GM23338 (cell line): ENCODE measurements around the gene GSTP1. TPM values are rescaled to one million over a fixed set of nuclear protein-coding genes. Genes with fewer than 3 reads are reported as not detected.
"Not testable (repeated sequence)": the region's sequence is repeated elsewhere in the genome, so short reads cannot be mapped to it uniquely, and the experiment has no call there.

Source experiments
- ATAC-seq: fragments of 200-7000 bp; cut with Tn5 transposase; 3 replicates; pipeline ENCODE4 v1.9.1; 2020
- DNase-seq: peaks from one replicate; pipeline ENCODE4 v3.0.0-alpha.2; 2015; ENCODE audit warnings: low spot score
- H2AFZ ChIP-seq: fragments of 200-600 bp; sonication (generic); 2 replicates; pipeline ENCODE4 v1.8.0; 2016; ENCODE audit warnings: antibody characterized with exemption, mild to moderate bottlenecking, moderate library complexity
- H3F3A ChIP-seq: fragments of 200-600 bp; sonication (generic); replicated peaks from 2 replicates; pipeline ENCODE4 v1.8.0; 2017; ENCODE audit warnings: antibody characterized with exemption, mixed run types, low read depth
- H3K27ac ChIP-seq: fragments of 200-600 bp; sonication (generic); 2 replicates; pipeline ENCODE4 v1.6.1; 2016; ENCODE audit warnings: low read depth
- H3K27me3 ChIP-seq: fragments of 200-600 bp; sonication (generic); 2 replicates; pipeline ENCODE4 v1.8.0; 2016; ENCODE audit warnings: mild to moderate bottlenecking, mixed run types, moderate library complexity; ENCODE audit not compliant: insufficient read depth
- H3K36me3 ChIP-seq: fragments of 200-600 bp; sonication (generic); 2 replicates; pipeline ENCODE4 v1.8.0; 2016; ENCODE audit warnings: mild to moderate bottlenecking; ENCODE audit not compliant: insufficient read depth
- H3K4me1 ChIP-seq: fragments of 200-600 bp; sonication (generic); 2 replicates; pipeline ENCODE4 v1.8.0; 2016; ENCODE audit warnings: mild to moderate bottlenecking, moderate library complexity; ENCODE audit not compliant: insufficient read depth
- H3K4me2 ChIP-seq: fragments of 200-600 bp; sonication (generic); 2 replicates; pipeline ENCODE4 v1.7.1; 2017; ENCODE audit warnings: mixed run types
- H3K4me3 ChIP-seq: fragments of 200-600 bp; sonication (generic); 2 replicates; pipeline ENCODE4 v1.6.1; 2016; ENCODE audit warnings: mixed run types
- H3K79me2 ChIP-seq: fragments of 200-600 bp; sonication (generic); replicated peaks from 2 replicates; pipeline ENCODE4 v1.8.0; 2017; ENCODE audit warnings: mild to moderate bottlenecking; ENCODE audit not compliant: insufficient read depth
- H3K9me2 ChIP-seq: fragments of 200-600 bp; sonication (generic); 2 replicates; pipeline ENCODE4 v1.8.0; 2017; ENCODE audit not compliant: insufficient read depth
- H4K20me1 ChIP-seq: fragments of 200-600 bp; sonication (generic); replicated peaks from 2 replicates; pipeline ENCODE4 v1.8.0; 2017; ENCODE audit warnings: mild to moderate bottlenecking; ENCODE audit not compliant: insufficient read depth
- H3K27ac Mint-ChIP-seq: 2 replicates; pipeline ENCODE4 v1.8.0; 2020; ENCODE audit warnings: inconsistent platforms, mild to moderate bottlenecking, moderate library complexity, mixed read lengths
- H3K27me3 Mint-ChIP-seq: 3 replicates; pipeline ENCODE4 v1.8.0; 2022; ENCODE audit warnings: low read depth, mild to moderate bottlenecking, moderate library complexity, mixed read lengths, inconsistent platforms; ENCODE audit not compliant: insufficient read depth, poor library complexity
- H3K36me3 Mint-ChIP-seq: 3 replicates; pipeline ENCODE4 v1.8.0; 2021; ENCODE audit warnings: low read depth, mild to moderate bottlenecking, inconsistent platforms, moderate library complexity, mixed read lengths
- H3K4me1 Mint-ChIP-seq: 3 replicates; pipeline ENCODE4 v1.8.0; 2020; ENCODE audit warnings: mild to moderate bottlenecking, inconsistent platforms, mixed read lengths
- H3K4me3 Mint-ChIP-seq: 3 replicates; pipeline ENCODE4 v1.8.0; 2021; ENCODE audit warnings: moderate library complexity, mild to moderate bottlenecking, inconsistent platforms, mixed read lengths
- H3K9me3 Mint-ChIP-seq: 3 replicates; pipeline ENCODE4 v1.8.0; 2020; ENCODE audit warnings: moderate library complexity, mild to moderate bottlenecking, inconsistent platforms, mixed read lengths
- NANOG ChIP-seq: IDR thresholded peaks from 2 replicates; pipeline ENCODE4 v1.6.1; 2016; ENCODE audit warnings: antibody characterized with exemption, borderline replicate concordance
- STAT1 ChIP-seq: IDR thresholded peaks from one replicate; pipeline ENCODE4 v1.6.1; 2016; ENCODE audit warnings: antibody characterized with exemption; ENCODE audit not compliant: unreplicated experiment
- polyA plus RNA-seq: library from polyadenylated mRNA; unstranded; fragments of >200 nt; fragmentation: Nextera tagmentation; extraction: Ambion mirVana; gene quantifications from 2 replicates; pipeline ENCODE4 v1.2.1, GENCODE V29; 2016
- total RNA-seq: library from RNA; depleted of rRNA; stranded (reverse); fragments of >200 nt; shearing (Covaris generic); gene quantifications from 2 replicates; pipeline ENCODE4 v1.2.3, GENCODE V29; 2014

The GSTP1 gene
- total and polyA plus RNA-seq, 2 experiments from 2014 or later: 1,776 to 1,881 TPM

DNA sequence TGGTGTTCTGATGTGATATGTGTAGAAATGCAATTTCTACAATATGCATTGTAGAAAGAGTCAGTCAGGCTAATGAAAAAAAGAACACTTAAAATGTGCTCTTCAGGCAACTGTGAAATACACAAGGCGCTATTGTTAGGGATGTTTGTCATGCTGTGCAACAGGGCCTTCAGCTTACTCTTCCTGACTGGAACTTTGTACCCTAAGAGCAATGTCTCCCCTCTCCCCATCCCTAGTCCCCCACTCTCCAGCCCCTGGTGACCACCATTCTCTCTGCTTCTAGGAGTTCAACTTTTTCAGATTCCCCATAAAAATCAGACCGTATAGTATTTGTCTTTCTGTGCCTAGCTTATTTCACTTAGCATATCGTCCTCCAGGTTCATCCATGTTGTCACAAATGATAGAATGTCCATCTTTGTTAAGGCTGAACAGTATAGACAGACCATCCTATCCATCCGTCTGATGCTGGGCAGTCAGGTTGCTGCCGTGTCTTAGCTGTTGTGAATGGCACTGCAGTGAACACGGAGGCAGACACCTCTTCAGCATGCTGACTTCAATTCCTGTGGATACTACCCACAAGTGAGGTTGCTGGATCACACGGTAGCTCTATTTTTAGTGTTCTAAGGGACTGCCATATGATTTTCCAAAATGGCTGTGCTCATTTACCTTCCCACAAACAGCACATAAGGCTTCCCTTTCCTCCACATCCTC lies 33.8 kb downstream of the GSTP1 start:
- TF ChIP-seq STAT1: no peak
- TF ChIP-seq NANOG: peak; percentile 58; the same call in 1 of the 2 replicates
- peaks cover 10% of the 10 kb centered on the region; the same call in 1 of the 2 replicates for H3F3A ChIP-seq
- H3K27ac ChIP-seq: no peak overlapping the region
- no peaks in the 10 kb centered on the region for H3K9me2 ChIP-seq
- no peak overlapping the region for H2AFZ ChIP-seq
- H3K4me2 ChIP-seq: peak overlapping the region; percentile 71
- ATAC-seq (peak; percentile 3; the same call in 1 of the 3 replicates), DNase-seq (peak; percentile 58)
- H3K36me3 ChIP-seq: no peaks in the 10 kb centered on the region
- H3K4me3 ChIP-seq: peak overlapping the region; percentile 46
- Mint-ChIP-seq H3K4me3 (peak overlapping the region; percentile 40; the same call in 2 of the 3 replicates), H3K27ac (no peak overlapping the region), H3K4me1 (peaks cover 58% of the 10 kb centered on the region), H3K9me3 (peaks cover 6% of the 10 kb centered on the region), H3K27me3 (peaks cover 70% of the 10 kb centered on the region), H3K36me3 (peaks cover 12% of the 10 kb centered on the region)
- peaks cover 44% of the 10 kb centered on the region for H3K4me1 ChIP-seq
- H3K27me3 ChIP-seq: peaks cover 54% of the 10 kb centered on the region
- H3K79me2 ChIP-seq: no peaks in the 10 kb centered on the region
- no peaks in the 10 kb centered on the region for H4K20me1 ChIP-seq

DNA sequence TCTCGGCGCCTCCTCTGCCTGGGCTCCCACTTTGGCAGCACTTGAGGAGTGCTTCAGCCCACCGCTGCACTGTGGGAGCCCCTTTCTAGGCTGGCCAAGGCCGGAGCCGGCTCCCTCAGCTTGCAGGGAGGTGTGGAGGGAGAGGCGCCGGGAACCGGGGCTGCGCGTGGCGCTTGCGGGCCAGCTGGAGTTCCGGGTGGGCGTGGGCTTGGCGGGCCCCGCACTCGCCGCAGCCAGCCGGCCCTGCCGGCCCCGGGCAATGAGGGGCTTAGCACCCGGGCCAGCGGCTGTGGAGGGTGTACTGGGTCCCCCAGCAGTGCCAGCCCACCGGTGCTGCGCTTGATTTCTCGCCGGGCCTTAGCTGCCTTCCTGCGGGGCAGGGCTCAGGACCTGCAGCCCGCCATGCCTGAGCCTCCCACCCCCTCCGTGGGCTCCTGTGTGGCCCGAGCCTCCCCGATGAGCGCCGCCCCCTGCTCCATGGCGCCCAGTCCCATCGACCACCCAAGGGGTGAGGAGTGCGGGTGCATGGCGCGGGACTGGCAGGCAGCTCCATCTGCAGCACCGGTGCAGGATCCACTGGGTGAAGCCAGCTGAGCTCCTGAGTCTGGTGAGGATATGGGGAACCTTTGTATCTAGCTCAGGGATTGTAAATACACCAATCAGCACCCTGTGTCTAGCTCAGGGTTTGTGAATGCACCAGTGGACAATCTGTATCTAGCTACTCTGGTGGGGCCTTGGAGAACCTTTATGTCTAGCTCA lies 35.5 kb downstream of the GSTP1 start:
- not testable (repeated sequence) for H3K27ac ChIP-seq, DNase-seq

DNA sequence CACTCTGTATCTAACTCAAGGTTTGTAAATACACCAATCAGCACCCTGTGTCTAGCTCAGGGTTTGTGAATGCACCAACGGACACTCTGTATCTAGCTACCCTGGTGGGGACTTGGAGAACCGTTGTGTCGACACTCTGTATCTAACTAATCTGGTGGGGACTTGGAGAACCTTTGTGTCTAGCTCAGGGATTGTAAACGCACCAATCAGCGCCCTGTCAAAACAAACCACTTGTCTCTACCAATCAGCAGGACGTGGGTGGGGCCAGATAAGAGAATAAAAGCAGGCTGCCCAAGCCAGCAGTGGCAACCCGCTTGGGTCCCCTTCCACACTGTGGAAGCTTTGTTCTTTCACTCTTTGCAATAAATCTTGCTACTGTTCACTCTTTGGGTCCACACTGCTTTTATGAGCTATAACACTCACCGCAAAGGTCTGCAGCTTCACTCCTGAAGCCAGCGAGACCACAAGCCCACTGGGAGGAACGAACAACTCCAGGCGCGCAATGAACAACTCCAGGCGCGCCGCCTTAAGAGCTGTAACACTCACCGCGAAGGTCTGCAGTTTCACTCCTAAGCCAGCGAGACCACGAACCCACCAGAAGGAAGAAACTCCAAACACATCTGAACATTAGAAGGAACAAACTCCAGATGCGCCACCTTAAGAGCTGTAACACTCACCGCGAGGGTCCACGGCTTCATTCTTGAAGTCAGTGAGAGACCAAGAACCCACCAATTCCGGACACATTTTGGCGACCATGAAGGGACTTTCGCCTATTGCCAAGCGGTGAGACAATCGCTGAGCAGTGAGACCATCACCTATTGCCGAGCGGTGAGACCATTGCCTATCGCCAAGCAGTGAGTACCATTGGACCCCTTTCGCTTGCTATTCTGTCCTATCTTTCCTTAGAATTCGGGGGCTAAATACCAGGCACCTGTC lies 36.3 kb downstream of the GSTP1 start:
- not testable (repeated sequence) for DNase-seq, H3K9me3 Mint-ChIP-seq, H3K36me3 ChIP-seq, H3K79me2 ChIP-seq, H3F3A ChIP-seq, H3K9me2 ChIP-seq, ATAC-seq, H3K27ac ChIP-seq, H4K20me1 ChIP-seq
- Mint-ChIP-seq H3K27me3 (peaks cover 68% of the 10 kb centered on the region), H3K4me1 (peaks cover 54% of the 10 kb centered on the region), H3K27ac (0 out of 2 replicates have a peak overlapping the region, but pooled peaks have one; percentile 10), H3K36me3 (peaks cover 15% of the 10 kb centered on the region), H3K4me3 (peak overlapping the region; percentile 80)
- H3K4me1 ChIP-seq: peaks cover 41% of the 10 kb centered on the region
- H3K27me3 ChIP-seq: peaks cover 61% of the 10 kb centered on the region
- H2AFZ ChIP-seq: peak overlapping the region; percentile 93
- H3K4me3 ChIP-seq: peak overlapping the region; percentile 74
- peak overlapping the region; percentile 95 for H3K4me2 ChIP-seq

More for the DNA sequence above, 35.5 kb downstream of the GSTP1 start:
- H3K4me3 Mint-ChIP-seq, H3F3A ChIP-seq, H3K9me3 Mint-ChIP-seq, ATAC-seq, H3K4me2 ChIP-seq, H3K9me2 ChIP-seq, H3K4me3 ChIP-seq, H3K27ac Mint-ChIP-seq, H3K79me2 ChIP-seq, H4K20me1 ChIP-seq, H2AFZ ChIP-seq, H3K36me3 ChIP-seq: not testable (repeated sequence)
- Mint-ChIP-seq H3K27me3 (peaks cover 72% of the 10 kb centered on the region), H3K4me1 (peaks cover 62% of the 10 kb centered on the region), H3K36me3 (peaks cover 15% of the 10 kb centered on the region)
- peaks cover 61% of the 10 kb centered on the region for H3K27me3 ChIP-seq
- H3K4me1 ChIP-seq: peaks cover 45% of the 10 kb centered on the region

DNA sequence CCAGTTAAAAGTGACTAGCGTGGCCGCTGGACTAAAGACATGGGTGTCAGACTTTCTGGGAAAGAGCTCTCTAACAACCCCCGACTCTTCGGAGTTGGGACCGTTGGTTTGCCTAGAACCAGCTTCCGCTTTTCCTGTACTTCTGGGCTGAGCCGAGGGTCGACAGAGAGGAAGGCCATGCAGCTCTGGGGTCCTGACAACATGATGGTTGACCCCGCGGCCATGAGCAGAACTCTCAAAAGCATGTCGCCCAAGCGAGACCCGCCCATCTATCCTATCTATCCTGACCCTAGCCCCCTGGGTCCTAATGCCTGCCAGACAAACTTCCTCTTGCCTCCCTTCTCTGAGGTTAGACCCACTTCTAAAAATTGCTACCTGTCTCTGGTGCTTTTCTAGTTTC lies 37.0 kb downstream of the GSTP1 start:
- H3K4me3 ChIP-seq: peak overlapping the region; percentile 74
- 0 out of 2 replicates have a peak overlapping the region, but pooled peaks have one; percentile 93 for H2AFZ ChIP-seq
- H3K27me3 ChIP-seq: peaks cover 57% of the 10 kb centered on the region
- not testable (repeated sequence) for H3K27ac Mint-ChIP-seq, H3K36me3 ChIP-seq, H4K20me1 ChIP-seq, H3F3A ChIP-seq, H3K9me2 ChIP-seq, H3K27ac ChIP-seq, H3K79me2 ChIP-seq
- H3K4me1 Mint-ChIP-seq: peaks cover 54% of the 10 kb centered on the region
- H3K4me3 Mint-ChIP-seq: peak overlapping the region; percentile 80
- DNase-seq (peak; percentile 85), ATAC-seq (0 out of 3 replicates have a peak, but pooled peaks have one; percentile 6)
- peak overlapping the region; percentile 95 for H3K4me2 ChIP-seq
- H3K27me3 Mint-ChIP-seq: peaks cover 65% of the 10 kb centered on the region
- H3K36me3 Mint-ChIP-seq: peaks cover 21% of the 10 kb centered on the region
- H3K9me3 Mint-ChIP-seq: peaks cover 13% of the 10 kb centered on the region
- H3K4me1 ChIP-seq: peaks cover 39% of the 10 kb centered on the region
